Sigmoid colon (tissue), 7 donors: ENCODE results near the gene IFT172. TPM values are rescaled to one million over a fixed set of nuclear protein-coding genes. Genes with fewer than 3 reads are reported as not detected.
A peak's percentile ranks its signal among the peaks of the same experiment; 100 is the strongest.
"Not testable (repeated sequence)": the region's sequence is repeated elsewhere in the genome, so short reads cannot be mapped to it uniquely, and the experiment has no call there.

Source experiments
- DNase-seq: peaks from one replicate; pipeline ENCODE4 v3.0.0-alpha.2; 2019
- H3K27ac ChIP-seq, 4 donors: fragments of 200-600 bp; sonication (generic); one replicate each; pipeline ENCODE4 v1.5.1; 2016 to 2019; ENCODE audit warnings: mild to moderate bottlenecking in 1 of 4
- H3K27me3 ChIP-seq, 3 donors: fragments of 200-600 bp; sonication (generic); one replicate each; pipeline ENCODE4 v1.5.1; 2019; ENCODE audit warnings: mild to moderate bottlenecking in 1 of 3
- H3K36me3 ChIP-seq, 4 donors: fragments of 200-600 bp; sonication (generic); one replicate each; pipeline ENCODE4 v1.5.1; 2016 to 2019
- H3K4me1 ChIP-seq, 4 donors: fragments of 200-600 bp; sonication (generic); one replicate each; pipeline ENCODE4 v1.5.1; 2017 to 2019
- H3K4me3 ChIP-seq, 4 donors: fragments of 200-600 bp; sonication (generic); one replicate each; pipeline ENCODE4 v1.5.1; 2017 to 2019; ENCODE audit warnings: mild to moderate bottlenecking in 2 of 4, moderate library complexity in 1 of 4
- H3K9me3 ChIP-seq, 4 donors: fragments of 200-600 bp in 3 of 4; sonication (generic) in 3 of 4; one replicate each; pipeline versions ENCODE4 v1.5.1 to v1.6.1; 2013 to 2019
- EP300 ChIP-seq, 4 donors: sonication (generic); formaldehyde crosslinking; IDR thresholded peaks; one replicate each; pipeline ENCODE4 v1.6.1; 2017; ENCODE audit warnings: antibody characterized with exemption in 4 of 4
- POLR2A ChIP-seq, 2 donors: fragments of 450-650 bp; IDR thresholded peaks; one replicate each; pipeline ENCODE4 v1.6.1; 2016; ENCODE audit warnings: antibody characterized with exemption in 2 of 2, mild to moderate bottlenecking in 2 of 2, moderate library complexity in 2 of 2
- POLR2AphosphoS5 ChIP-seq, 4 donors: sonication (generic); formaldehyde crosslinking; IDR thresholded peaks; one replicate each; pipeline ENCODE4 v1.6.1; 2017; ENCODE audit warnings: antibody characterized with exemption in 4 of 4
- WGBS, 2 donors: extraction: QIAGEN DNeasy Blood & Tissue Kit; methylation state at CpG; one replicate each; pipeline ENCODE4 v1.1.7; 2013; 5-methylcytosine and 5-hydroxymethylcytosine counted together
- intact Hi-C: fragments of 100-400 bp; cut with DNase I; formaldehyde crosslinking; loops from one replicate; pipeline ENCODE4 v1.15.1; 2023
- polyA plus RNA-seq, 3 donors: library from polyadenylated mRNA; stranded (reverse); fragments of 200-250 nt; gene quantifications; one replicate each; pipeline ENCODE4 v1.2.3, GENCODE V29; 2013
- total RNA-seq, 4 donors: library from RNA; depleted of rRNA; stranded (reverse); fragments of >200 nt; gene quantifications; one replicate each; pipeline ENCODE4 v1.1.0, GENCODE V29; 2016
- TF ChIP-seq, protein P1 (sequence below), 4 experiments: fragments of 450-650 bp in 3 of 4; fragments of 200-600 bp in 1 of 4; IDR thresholded peaks; one replicate each; pipeline ENCODE4 v1.5.1; 2016 to 2019; ENCODE audit warnings: antibody characterized with exemption in 4 of 4, mild to moderate bottlenecking in 3 of 4, moderate library complexity in 2 of 4
- donor health status: healthy with polysubstance abuse.
- donor health status: Bipolar disorder and iron deficiency.
- donor health status: healthy.

The IFT172 gene
- total and polyA plus RNA-seq, 7 donors = 25.7 to 139 (median 37.7) TPM

DNA sequence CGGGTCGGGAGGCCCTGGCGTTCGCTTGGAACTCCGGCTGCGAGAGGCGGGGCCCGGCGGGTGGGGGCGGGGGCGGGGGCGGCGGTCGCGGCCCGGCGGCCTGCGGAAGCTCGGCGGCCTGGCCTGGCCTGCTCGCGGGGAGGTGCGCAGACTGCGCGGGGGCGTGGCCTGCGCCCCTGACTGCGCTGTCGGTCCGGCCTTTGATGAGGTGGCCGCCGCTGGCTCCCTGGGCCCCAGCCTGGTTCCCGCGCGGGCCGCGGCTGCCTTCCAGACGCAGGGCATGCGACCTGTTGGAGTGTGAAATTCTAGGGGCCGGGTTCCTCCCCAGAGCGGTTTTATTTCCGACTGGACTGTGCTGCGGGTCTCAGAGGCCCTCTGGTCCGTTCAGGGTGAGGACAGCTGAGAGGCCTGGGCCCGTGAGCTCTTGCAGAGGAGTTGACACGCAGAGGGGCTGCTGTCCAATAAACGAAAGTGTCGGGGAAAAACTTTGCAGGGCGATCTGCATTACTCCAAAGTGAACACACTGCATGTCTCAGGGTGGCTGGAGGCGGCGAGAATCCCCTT, 60.5 kb downstream of the IFT172 start:
- Histone ChIP-seq H3K9me3 (no peaks in the 10 kb centered on the region), H3K4me1 (peaks cover 0 to 52% (median 40%) of the 10 kb centered on the region in 4 donors), H3K27ac (peak overlapping the region; percentile 97 to 100 (median 98)), H3K27me3 (no peaks in the 10 kb centered on the region), H3K36me3 (peaks cover 8 to 11% (median 11%) of the 10 kb centered on the region in 4 donors), H3K4me3 (peak overlapping the region; percentile 89 to 99 (median 96))
- intact Hi-C loops = loop anchor here (1.0 to 2.0 kb wide), 3 partner anchors 20 to 73 kb away; partner anchors contain the start of genes EIF2B4, GTF3C2, PPM1G and SNX17
- 0% methylated on average over 51 of the region's 51 CpGs for WGBS, 2 donors
- DNase-seq = peak; percentile 91
- TF ChIP-seq POLR2AphosphoS5 (IDR thresholded peaks at IDR 0.05) = peak in 1 of 4 donors; percentile 3
- no peak for TF ChIP-seq EP300 (IDR thresholded peaks at IDR 0.05)

GRCh38 chr2:27428213-27428977, 61.1 kb downstream of the IFT172 start, which contains the start of gene NRBP1:
Gene NRBP1 (plus strand): TSS chr2:27428631. CDS start chr2:27433274, 4,643 bp downstream.
- peaks cover 0 to 48% (median 40%) of the 10 kb centered on the region in 4 donors for H3K4me1 ChIP-seq
- H3K27me3 ChIP-seq = no peaks in the 10 kb centered on the region
- peak within 1 kb of the TSS; percentile 89 to 99 (median 96) for H3K4me3 ChIP-seq
- no peaks in the 10 kb centered on the region for H3K9me3 ChIP-seq
- TF ChIP-seq POLR2AphosphoS5 (IDR thresholded peaks at IDR 0.05) = peak; percentile 90 to 98 (median 97)
- TF ChIP-seq POLR2A (IDR thresholded peaks at IDR 0.05) = peak; percentile 92 to 93
- TF ChIP-seq EP300 (IDR thresholded peaks at IDR 0.05) = no peak
- TF ChIP-seq, protein P1, sequence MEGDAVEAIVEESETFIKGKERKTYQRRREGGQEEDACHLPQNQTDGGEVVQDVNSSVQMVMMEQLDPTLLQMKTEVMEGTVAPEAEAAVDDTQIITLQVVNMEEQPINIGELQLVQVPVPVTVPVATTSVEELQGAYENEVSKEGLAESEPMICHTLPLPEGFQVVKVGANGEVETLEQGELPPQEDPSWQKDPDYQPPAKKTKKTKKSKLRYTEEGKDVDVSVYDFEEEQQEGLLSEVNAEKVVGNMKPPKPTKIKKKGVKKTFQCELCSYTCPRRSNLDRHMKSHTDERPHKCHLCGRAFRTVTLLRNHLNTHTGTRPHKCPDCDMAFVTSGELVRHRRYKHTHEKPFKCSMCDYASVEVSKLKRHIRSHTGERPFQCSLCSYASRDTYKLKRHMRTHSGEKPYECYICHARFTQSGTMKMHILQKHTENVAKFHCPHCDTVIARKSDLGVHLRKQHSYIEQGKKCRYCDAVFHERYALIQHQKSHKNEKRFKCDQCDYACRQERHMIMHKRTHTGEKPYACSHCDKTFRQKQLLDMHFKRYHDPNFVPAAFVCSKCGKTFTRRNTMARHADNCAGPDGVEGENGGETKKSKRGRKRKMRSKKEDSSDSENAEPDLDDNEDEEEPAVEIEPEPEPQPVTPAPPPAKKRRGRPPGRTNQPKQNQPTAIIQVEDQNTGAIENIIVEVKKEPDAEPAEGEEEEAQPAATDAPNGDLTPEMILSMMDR (IDR thresholded peaks at IDR 0.05) = no peak
- peaks cover under 1 to 5% (median 4%) of the 10 kb centered on the region in 4 donors for H3K36me3 ChIP-seq
- intact Hi-C loops = loop anchor here (1.0 to 2.0 kb wide), 3 partner anchors 19 to 72 kb away; partner anchors contain the start of genes EIF2B4, GTF3C2, PPM1G and SNX17
- DNase-seq = peak; percentile 95
- H3K27ac ChIP-seq = peak within 1 kb of the TSS; percentile 97 to 100 (median 98)
- WGBS, 2 donors = 0% methylated on average over 75 of the region's 75 CpGs

DNA sequence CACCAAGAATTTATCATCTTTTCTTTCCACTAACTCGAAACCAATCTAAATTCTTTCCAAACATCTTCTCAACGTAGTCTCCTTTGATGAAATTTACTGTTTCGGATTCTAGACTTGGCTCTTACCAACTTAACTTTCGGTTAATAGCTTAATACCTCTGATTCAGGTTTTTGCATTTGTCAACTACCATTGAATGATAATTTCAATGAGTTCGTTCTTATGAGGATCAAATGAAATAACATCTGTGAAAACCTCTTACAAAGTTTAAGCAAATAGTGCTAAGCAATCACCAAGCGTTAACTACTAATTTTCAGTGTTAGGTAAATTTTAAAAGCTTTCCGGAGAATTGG, 61.7 kb downstream of the IFT172 start:
- intact Hi-C loops = loop anchor here (1.0 to 2.0 kb wide), 3 partner anchors 19 to 72 kb away; partner anchors contain the start of genes EIF2B4, GTF3C2, PPM1G and SNX17
- no peaks in the 10 kb centered on the region for H3K9me3 ChIP-seq
- WGBS, 2 donors = 16% methylated on average over 7 of the region's 7 CpGs
- no peaks in the 10 kb centered on the region for H3K36me3 ChIP-seq
- peaks cover 0 to 43% (median 35%) of the 10 kb centered on the region in 4 donors for H3K4me1 ChIP-seq
- H3K4me3 ChIP-seq = peak overlapping the region; percentile 89 to 99 (median 96)
- no peak for DNase-seq
- TF ChIP-seq EP300 (IDR thresholded peaks at IDR 0.05) = no peak
- TF ChIP-seq, protein P1 (IDR thresholded peaks at IDR 0.05) = no peak
- H3K27me3 ChIP-seq = no peaks in the 10 kb centered on the region
- peak overlapping the region; percentile 97 to 100 (median 98) for H3K27ac ChIP-seq

GRCh38 chr2:27425039-27425438, 64.5 kb downstream of the IFT172 start:
- 50 to 83% methylated on average over 10 of the region's 10 CpGs for WGBS, 2 donors
- H3K4me3 ChIP-seq, DNase-seq, H3K27ac ChIP-seq, H3K36me3 ChIP-seq, H3K9me3 ChIP-seq, H3K27me3 ChIP-seq, intact Hi-C loops: not testable (repeated sequence)
- peaks cover 0 to 15% (median 11%) of the 10 kb centered on the region in 4 donors for H3K4me1 ChIP-seq

- H3K4me3 ChIP-seq = no peak overlapping the region
Observed at GRCh38 chr2:27422958-27423357, 66.6 kb downstream of the IFT172 start.

More at GRCh38 chr2:27422958-27423357, 66.6 kb downstream of the IFT172 start:
- WGBS, 2 donors = 97% methylated on average over 3 of the region's 3 CpGs
- DNase-seq = no peak
- TF ChIP-seq EP300 (IDR thresholded peaks at IDR 0.05) = no peak
- TF ChIP-seq POLR2AphosphoS5 (IDR thresholded peaks at IDR 0.05) = no peak
- TF ChIP-seq, protein P1 (IDR thresholded peaks at IDR 0.05) = no peak
- TF ChIP-seq POLR2A (IDR thresholded peaks at IDR 0.05) = no peak
- no peaks in the 10 kb centered on the region for H3K36me3 ChIP-seq
- no peaks in the 10 kb centered on the region for H3K27me3 ChIP-seq
- H3K9me3 ChIP-seq = no peaks in the 10 kb centered on the region
- H3K27ac ChIP-seq = no peak overlapping the region
- H3K4me1 ChIP-seq = peaks cover 0 to 6% (median 3%) of the 10 kb centered on the region in 4 donors
- intact Hi-C loops = no loop called here
